GM21723 (cell line): Measurements from ENCODE around the gene GPR78.
"Not testable (repeated sequence)": the region's sequence is repeated elsewhere in the genome, so short reads cannot be mapped to it uniquely, and the experiment has no call there.

ENCODE experiments used
- ATAC-seq: cut with Tn5 transposase; IDR thresholded peaks from one replicate; pipeline ENCODE4 v1.9.1; 2021; ENCODE audit warnings: mild to moderate bottlenecking, moderate library complexity; ENCODE audit not compliant: unreplicated experiment

Gene GPR78

GRCh38 chr4:8560265-8561047 lies 19.7 kb upstream of the GPR78 start:
- no peak for ATAC-seq

GRCh38 chr4:8564595-8564994 lies 15.6 kb upstream of the GPR78 start:
- ATAC-seq, result no peak

DNA sequence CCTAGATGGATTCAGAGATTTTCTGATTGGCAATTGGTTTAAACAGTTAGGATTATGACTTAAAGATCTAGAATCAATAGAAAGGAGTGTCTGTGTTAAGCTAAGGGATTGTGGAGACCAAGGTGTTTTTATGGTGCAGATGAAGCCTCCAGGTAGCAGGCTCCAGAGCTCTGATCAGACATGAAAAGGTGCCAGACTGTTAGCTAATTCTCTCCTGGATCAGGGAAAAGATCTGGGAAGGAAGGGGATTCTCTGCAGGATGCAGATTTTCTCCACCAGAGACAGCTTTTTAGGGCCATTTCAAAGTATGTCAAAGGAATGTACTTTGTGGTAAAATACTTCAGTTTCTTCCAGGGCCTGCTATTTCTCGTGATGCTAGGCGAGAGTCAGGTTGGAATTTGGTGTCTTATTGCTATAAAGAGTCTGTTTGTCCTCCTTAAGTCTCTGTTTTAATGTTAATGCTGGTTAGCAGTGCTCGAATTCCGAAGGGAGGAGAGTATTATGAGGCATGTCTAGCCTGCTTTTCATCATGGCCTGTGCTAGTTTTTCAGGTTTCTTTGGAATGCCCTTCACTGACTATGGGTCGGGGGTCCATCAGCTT lies 12.0 kb upstream of the GPR78 start:
- no peak for ATAC-seq

DNA sequence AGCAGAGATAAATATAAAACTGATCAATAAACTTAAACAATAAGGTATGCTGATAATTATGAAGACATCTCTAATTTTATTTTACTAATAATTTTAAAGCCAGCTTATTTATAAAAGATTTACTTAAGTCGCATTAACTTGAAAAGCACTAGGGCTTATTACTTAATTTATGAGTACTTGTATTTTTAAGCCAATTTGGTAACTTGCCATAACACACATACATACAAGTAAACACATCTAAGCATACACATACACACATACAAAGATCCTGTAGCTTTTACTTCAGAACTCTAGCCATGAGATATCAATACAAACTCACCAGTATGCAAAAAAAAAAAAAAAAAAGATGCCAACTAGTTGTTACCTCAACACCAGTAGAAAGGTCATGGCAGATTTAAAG lies 10.0 kb upstream of the GPR78 start:
- no peak for ATAC-seq

GRCh38 chr4:8571702-8572685 lies 8.2 kb upstream of the GPR78 start:
- ATAC-seq, result no peak

DNA sequence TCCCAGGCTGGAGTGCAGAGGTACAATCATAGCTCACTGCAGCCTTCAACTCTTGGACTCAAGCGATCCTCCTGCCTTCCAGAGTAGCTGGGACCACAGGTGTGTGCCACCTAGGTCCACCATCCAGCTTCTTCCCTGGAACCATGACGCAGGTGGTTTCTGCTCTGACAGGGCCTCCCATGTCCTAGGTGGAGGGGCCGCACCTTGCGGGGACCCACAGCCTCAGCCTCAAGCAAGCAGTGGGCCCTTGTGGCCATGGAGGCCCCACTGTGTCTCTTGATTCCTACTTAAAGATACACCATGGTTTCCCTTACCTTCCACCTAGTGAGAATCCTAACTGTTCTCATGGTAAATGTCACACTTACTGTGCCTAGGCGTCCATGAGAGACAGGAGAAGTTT lies 6.9 kb upstream of the GPR78 start:
- no peak for ATAC-seq

DNA sequence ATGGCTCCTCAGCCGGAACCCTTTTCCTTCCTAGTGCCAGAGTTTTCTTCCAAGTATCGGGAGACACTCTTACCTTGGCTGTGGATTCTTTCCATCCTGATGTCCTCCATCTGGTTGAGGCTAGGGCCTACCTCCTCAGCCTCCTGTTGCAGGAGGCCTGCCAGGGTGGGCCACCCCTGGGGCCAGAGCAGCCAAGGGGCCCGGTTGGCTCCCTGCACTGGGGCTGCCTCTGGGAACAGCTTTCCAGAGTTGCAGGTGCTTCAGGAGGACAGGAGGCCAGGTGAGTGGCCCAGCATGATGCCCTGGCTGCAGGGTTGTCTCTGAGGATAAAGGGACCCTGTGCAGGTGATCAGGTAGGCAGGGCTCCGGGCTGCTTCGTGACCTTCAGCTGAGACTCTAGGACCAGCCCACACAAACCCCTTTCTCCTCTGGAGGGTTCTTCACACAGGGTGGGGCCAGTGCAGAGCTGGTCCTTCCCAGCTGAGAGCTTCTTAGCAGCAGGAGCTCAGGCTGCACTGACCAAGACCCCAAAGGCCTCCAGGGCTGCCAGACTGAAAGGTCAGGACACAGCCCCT lies 5.3 kb upstream of the GPR78 start:
- no peak for ATAC-seq

DNA sequence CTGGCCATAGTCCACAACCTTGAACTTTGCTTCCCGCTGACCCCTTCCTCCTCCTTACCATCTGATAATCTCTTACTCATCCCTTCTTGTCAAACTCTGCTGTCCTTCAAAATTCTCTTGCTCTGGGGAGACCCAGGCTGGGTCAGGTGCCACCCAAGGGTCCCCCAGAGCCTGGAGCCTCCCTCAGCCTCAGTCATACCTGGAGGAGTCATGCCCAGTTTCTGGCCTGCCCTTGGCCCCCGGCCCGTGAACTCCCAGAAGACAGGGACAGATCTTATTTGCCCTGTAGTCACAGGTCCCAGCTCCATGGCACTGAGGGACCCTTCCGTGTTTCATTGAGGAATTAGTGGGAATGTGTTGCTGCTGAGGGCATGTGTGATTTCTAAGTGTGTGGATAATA lies 4.7 kb upstream of the GPR78 start:
- no peak for ATAC-seq

DNA sequence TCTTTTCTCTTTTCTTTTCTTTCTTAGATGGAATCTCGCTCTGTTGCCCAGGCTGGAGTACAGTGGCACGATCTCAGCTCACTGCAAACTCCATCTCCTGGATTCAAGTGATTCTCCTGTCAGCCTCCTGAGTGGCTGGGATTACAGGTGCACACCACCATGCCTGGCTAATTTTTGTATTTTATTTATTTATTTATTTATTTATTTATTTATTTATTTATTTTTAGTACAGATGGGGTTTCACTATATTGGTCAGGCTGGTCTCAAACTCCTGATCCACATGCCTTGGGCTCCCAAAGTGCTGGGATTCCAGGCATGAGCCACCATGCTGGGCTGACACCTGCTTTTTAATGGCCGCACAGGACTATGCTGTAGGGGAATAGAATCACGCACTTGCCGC lies 3.6 kb upstream of the GPR78 start:
- not testable (repeated sequence) for ATAC-seq

DNA sequence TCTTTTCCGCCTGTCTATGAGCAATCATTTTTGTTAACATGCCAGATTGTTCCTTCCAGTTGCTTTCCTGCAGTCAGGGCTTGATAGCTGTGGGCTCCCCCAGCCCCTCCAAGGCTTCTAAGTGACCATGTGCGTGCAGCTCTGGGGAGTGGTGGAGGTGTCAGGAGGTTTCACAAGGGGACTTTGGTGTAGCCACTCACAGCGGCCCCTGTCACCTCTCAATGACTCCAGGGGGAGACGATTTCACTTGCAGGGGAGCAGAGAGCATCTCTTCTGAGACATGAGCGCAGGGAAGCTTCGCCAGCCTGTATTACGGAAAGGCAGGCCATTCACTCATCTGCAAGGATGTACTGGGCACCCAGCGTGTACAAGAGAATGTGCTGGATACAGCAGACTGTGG lies 3.1 kb upstream of the GPR78 start:
- ATAC-seq, result no peak

- ATAC-seq, result no peak
Observed at GRCh38 chr4:8577972-8578371, 2.2 kb upstream of the GPR78 start.

- no peak for ATAC-seq
Observed at GRCh38 chr4:8578717-8579116, 1.5 kb upstream of the GPR78 start.

DNA sequence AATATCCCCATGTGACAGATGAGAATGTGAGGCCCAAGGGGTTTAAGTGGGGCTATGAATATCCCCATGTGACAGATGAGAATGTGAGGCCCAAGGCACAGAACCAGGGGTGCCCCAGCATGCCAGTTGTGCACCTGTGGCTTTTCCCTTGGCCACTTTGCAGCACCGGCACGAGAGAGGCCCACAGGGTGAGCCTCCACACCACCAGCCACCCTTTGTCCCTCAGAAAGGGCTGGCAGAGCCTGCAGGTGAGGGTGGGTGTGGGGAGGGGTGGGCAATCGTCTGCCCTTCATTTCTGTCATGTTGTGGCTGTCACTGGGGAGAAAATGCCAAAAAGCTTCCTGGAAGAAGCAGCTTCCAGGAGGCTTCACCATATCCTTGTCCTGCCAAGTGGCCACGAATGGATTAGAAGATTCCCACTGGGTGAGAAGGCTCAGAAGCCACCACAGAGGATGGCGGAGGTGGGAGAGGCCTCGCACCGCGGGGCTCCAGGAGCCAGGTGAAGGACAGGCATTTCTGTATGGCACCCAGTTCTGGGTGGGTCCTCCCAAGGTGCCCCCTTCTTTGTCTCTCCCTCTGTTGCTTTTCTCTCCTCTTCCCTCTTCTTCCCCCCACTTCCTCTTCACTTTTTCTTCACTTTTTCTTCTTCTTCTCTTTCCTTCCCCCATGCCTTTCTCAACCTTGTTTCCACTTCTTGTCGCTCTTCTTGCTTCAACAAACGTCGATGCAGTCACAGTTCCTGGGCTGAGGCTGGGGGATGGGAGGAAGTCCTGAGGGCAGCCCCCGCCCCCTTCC lies 469 bp upstream of the GPR78 start:
- no peak for ATAC-seq

GRCh38 chr4:8581094-8581861 lies 1.1 kb downstream of the GPR78 start:
- no peak for ATAC-seq

GRCh38 chr4:8582016-8582415 lies 1.8 kb downstream of the GPR78 start:
- ATAC-seq, result no peak

DNA sequence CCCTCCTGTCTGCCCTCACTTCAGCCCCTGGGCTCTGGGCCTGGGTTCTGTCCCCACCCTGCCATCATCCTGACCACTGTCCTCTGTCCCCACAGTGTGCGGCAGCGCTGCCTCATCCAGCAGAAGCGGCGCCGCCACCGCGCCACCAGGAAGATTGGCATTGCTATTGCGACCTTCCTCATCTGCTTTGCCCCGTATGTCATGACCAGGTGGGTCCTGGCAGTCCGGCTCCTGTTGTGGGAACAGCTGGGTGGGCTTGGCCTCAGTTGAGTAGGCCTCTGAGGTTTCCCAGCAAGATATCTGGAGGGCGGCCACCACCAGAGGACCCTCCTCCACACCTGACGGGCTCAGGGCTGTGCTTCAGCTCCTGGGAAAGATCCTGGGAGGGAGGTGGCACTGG lies 2.2 kb downstream of the GPR78 start:
- no peak for ATAC-seq

DNA sequence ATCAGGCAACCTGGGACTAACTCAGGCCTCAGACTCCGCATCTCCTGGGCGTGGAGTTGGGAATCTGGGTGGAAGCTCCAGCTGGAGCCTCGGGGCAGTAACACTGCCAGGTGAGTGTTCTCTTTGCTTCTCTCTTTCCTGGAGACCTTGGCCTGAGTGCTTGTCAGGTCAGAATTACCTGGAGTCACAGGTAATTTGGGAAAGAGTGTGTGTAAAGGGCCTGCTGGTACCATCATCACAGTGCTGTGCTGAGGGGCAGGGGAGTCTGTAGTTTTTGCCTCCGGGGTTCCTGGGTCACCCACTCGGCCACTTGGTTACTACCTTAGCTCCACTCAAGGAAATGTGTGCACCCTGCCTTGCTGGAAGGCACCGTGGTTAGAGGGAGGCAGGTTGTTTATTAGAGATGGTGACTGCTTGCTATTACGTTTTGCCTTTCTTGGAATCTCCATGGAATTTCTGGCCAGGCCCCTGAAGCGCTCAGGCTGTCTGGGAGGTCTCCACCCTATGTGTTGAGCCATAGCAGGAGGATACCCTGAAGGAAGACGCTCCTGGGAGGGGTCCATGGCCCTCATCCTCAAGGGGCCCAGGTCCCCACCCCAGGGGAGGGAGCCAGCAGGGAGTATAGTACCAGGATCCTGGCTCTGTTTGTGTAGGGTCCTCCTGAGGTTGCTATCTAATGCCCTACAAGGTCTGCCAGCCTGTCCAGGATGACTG lies 2.9 kb downstream of the GPR78 start:
- ATAC-seq, result no peak

DNA sequence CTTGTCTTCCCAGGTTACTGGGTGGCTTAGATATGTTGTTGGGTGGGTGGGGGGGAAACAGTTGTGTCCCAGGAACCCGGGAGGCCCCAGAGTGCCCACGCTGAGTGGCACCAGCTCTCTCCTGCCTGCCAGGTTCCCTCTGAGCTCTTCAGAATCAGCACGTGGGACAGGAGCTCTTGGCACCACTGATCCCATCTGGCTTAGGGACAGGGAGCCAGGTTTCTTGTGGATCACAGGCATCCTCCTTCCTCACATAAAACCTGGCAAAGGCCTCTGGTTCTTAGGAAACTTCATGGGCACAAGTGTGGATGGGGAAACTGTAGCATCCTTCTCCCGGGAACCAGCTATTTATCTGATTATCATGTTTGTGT lies 3.4 kb downstream of the GPR78 start:
- ATAC-seq, result no peak

GRCh38 chr4:8585186-8585585 lies 5.0 kb downstream of the GPR78 start:
- ATAC-seq, result no peak
